Measurements from ENCODE around the gene TMEM9B.

GRCh38 chr11:8933931-8934330 is 30.3 kb downstream of the TMEM9B start:
- TF ChIP-seq NFIC (IDR thresholded peaks at IDR 0.05) (no peak), TCF12 (IDR thresholded peaks at IDR 0.05; ENCODE audit: low read depth) (no peak)

Measured in Ishikawa (cell line).